DOHH2 (cell line): ENCODE data around the gene CFAP251.
"Not testable (repeated sequence)": the region's sequence is repeated elsewhere in the genome, so short reads cannot be mapped to it uniquely, and the experiment has no call there.

ENCODE experiments used
- CTCF ChIP-seq: fragments of 200-600 bp; sonication (generic); IDR thresholded peaks from one replicate; pipeline ENCODE4 v1.5.1; 2014; ENCODE audit warnings: antibody characterized with exemption, mild to moderate bottlenecking, low read depth, low read length; ENCODE audit not compliant: poor library complexity, severe bottlenecking
- EZH2phosphoT487 ChIP-seq: fragments of 200-600 bp; sonication (generic); IDR thresholded peaks from 2 replicates; pipeline ENCODE4 v1.6.1; 2017; ENCODE audit warnings: borderline replicate concordance, mild to moderate bottlenecking, antibody characterized with exemption, low read length, moderate library complexity, mixed read lengths

- not testable (repeated sequence) for TF ChIP-seq CTCF, EZH2phosphoT487
These were observed 42.3 kb upstream of the CFAP251 start for GRCh38 chr12:121876080-121876447.
